Mucosa of stomach (tissue), 1 donor: ENCODE measurements around the gene TTC38.
"Not testable (repeated sequence)": the region's sequence is repeated elsewhere in the genome, so short reads cannot be mapped to it uniquely, and the experiment has no call there.

Experiments
- H3K27me3 ChIP-seq: one replicate; pipeline ENCODE4 v1.7.0; 2013; ENCODE audit warnings: mild to moderate bottlenecking, low read length; ENCODE audit not compliant: control insufficient read depth, insufficient read depth
- H3K36me3 ChIP-seq: one replicate; pipeline ENCODE4 v1.7.0; 2013; ENCODE audit warnings: low read length; ENCODE audit not compliant: control insufficient read depth, insufficient read depth
- H3K4me1 ChIP-seq: one replicate; pipeline ENCODE4 v1.7.0; 2013; ENCODE audit warnings: mild to moderate bottlenecking, low read length; ENCODE audit not compliant: control insufficient read depth, insufficient read depth
- H3K4me3 ChIP-seq: one replicate; pipeline ENCODE4 v1.7.0; 2013; ENCODE audit warnings: low read length
- H3K9ac ChIP-seq: one replicate; pipeline ENCODE4 v1.7.0; 2013; ENCODE audit warnings: mild to moderate bottlenecking, low read length, moderate library complexity
- H3K9me3 ChIP-seq: one replicate; pipeline ENCODE4 v1.7.0; 2013; ENCODE audit warnings: mild to moderate bottlenecking, low read length, moderate library complexity; ENCODE audit not compliant: control insufficient read depth
- donor health status: Pancreatic carcinoma.

TTC38 gene

GRCh38 chr22:46294784-46295183, 27.0 kb downstream of the TTC38 start:
- Histone ChIP-seq H3K9me3 (no peaks in the 10 kb centered on the region), H3K36me3 (no peaks in the 10 kb centered on the region), H3K9ac (no peak overlapping the region), H3K27me3 (no peaks in the 10 kb centered on the region), H3K4me3 (no peak overlapping the region), H3K4me1 (peaks cover 18% of the 10 kb centered on the region)

DNA sequence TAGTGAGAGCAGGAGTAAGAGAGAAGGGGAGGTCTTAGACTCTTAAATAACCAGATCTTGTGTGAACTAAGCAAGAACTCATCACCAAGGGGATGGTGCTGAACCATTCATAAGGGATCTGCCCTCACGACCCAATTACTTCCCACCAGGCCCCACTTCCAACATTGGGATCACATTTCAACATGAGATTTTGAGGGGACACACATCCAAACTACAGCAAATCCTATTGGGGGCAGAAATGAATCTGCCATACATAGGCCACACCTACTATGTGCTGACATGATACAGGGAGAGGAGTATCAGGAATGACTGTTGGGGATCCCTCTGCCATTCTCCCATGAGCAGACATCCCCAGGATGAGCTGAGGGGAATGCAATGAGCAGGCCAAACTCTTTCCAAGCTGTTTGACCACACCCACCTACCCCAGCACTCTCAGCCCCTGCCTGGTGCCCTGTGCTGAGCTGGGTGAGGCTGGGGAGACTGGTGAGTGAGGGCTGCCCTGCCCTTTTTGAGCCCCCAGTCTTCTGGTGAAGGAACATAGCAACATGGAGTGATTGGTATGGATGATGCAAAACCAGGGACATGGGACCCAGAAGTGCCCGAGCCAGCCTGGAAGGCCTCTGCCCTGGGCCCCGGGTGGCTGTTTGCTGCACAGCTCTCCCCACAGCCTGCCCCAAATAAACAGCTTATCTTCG, 27.6 kb downstream of the TTC38 start:
- Histone ChIP-seq H3K27me3 (no peaks in the 10 kb centered on the region), H3K9me3 (no peaks in the 10 kb centered on the region), H3K9ac (peak overlapping the region; percentile 76), H3K4me3 (no peak overlapping the region), H3K36me3 (no peaks in the 10 kb centered on the region), H3K4me1 (peaks cover 18% of the 10 kb centered on the region)

DNA sequence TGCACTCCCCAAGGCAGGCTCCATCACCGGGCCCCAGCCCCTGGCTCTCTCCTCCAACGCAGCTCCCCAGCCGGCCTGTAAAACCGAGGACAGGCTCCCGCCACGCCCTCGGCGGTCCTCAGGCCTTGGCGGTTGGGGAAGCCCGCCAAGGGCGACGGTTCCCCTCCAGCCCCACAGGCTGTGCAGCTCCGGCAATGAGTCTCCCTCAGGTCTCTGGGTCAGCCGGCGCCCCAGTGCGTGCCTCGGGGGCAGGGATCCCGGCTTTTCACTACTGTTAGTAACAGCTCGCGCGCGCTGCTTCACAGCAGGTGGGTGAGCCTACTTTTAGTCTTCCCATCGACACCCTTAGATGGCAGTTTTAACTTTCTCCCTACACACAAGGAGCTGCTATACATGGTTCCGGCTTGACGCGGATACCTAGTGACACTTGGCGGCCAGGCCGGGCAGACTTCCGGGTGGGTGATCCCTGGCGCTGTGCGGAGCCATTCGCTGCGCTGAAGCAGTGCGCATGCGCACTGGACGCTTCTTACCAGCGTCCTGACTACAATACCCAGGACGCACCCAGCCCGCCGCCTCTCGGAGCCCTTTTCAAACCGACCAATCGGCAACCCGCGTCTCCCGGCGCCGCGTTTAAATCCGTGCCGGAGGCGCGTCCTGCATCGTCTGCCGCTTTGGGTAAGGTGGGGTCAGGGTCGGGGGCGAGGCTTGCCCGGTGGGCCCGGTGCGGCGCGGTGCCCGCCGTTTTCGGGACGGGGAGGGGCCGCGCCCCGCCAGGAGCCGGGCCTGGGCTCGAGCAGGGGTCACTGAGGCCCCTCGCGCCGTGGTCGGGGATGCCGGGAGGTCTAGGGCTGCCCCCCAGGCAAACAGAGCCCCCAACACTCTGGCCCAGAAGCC, 28.7 kb downstream of the TTC38 start, which contains the start of gene GTSE1:
GTSE1 (plus strand) TSS at position 614 of the 894 bp plus-strand sequence. CDS start 531 bp downstream, outside the sequence.
- H3K4me3 ChIP-seq: peak within 1 kb of the TSS; percentile 54
- H3K9me3 ChIP-seq: no peaks in the 10 kb centered on the region
- peak within 1 kb of the TSS; percentile 76 for H3K9ac ChIP-seq
- no peaks in the 10 kb centered on the region for H3K27me3 ChIP-seq
- H3K36me3 ChIP-seq: no peaks in the 10 kb centered on the region
- H3K4me1 ChIP-seq: peaks cover 18% of the 10 kb centered on the region

DNA sequence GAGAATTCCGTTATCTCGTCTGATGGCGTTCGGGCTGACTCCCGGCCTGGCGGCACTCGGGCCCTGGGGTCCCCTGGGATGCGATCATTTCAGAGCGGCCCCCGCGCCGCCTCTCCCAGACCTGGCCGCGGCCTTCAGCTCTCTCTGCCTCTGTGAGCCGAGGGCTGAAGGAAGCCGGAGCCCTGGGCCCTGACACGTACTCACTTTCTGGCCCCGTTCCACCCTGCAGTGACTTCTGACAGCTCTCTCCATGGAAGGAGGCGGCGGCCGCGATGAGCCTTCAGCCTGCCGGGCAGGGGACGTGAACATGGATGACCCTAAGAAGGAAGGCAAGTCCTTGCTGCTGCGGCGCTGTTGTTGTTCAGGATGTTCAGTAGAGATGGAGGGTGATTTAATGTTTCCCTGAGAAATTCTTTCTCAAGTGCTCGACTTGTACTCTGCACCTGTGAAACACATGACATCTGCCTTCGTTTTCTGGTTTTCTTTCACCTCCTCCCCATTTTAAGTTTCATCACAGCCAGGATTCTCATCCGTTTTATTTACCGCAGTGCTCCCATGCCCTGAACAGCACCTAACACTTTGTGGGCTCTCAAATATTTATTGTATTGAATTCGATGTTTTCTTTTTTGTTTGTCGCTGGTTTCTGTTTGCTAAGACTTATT, 29.5 kb downstream of the TTC38 start:
- H3K4me3 ChIP-seq: peak overlapping the region; percentile 54
- no peaks in the 10 kb centered on the region for H3K27me3 ChIP-seq
- no peaks in the 10 kb centered on the region for H3K36me3 ChIP-seq
- H3K9me3 ChIP-seq: no peaks in the 10 kb centered on the region
- H3K9ac ChIP-seq: peak overlapping the region; percentile 34
- H3K4me1 ChIP-seq: peaks cover 18% of the 10 kb centered on the region

- H3K27me3 ChIP-seq: no peaks in the 10 kb centered on the region
- H3K9ac ChIP-seq: no peak overlapping the region
- no peaks in the 10 kb centered on the region for H3K9me3 ChIP-seq
- H3K36me3 ChIP-seq: no peaks in the 10 kb centered on the region
- H3K4me1 ChIP-seq: peaks cover 18% of the 10 kb centered on the region
- no peak overlapping the region for H3K4me3 ChIP-seq
Measured at GRCh38 chr22:46299101-46299500, 31.3 kb downstream of the TTC38 start.

- H3K4me1 ChIP-seq: peaks cover 17% of the 10 kb centered on the region
- no peaks in the 10 kb centered on the region for H3K36me3 ChIP-seq
- H3K27me3 ChIP-seq: no peaks in the 10 kb centered on the region
- H3K9me3 ChIP-seq: no peaks in the 10 kb centered on the region
- no peak overlapping the region for H3K4me3 ChIP-seq
- no peak overlapping the region for H3K9ac ChIP-seq
Measured at GRCh38 chr22:46300491-46300890, 32.7 kb downstream of the TTC38 start.

DNA sequence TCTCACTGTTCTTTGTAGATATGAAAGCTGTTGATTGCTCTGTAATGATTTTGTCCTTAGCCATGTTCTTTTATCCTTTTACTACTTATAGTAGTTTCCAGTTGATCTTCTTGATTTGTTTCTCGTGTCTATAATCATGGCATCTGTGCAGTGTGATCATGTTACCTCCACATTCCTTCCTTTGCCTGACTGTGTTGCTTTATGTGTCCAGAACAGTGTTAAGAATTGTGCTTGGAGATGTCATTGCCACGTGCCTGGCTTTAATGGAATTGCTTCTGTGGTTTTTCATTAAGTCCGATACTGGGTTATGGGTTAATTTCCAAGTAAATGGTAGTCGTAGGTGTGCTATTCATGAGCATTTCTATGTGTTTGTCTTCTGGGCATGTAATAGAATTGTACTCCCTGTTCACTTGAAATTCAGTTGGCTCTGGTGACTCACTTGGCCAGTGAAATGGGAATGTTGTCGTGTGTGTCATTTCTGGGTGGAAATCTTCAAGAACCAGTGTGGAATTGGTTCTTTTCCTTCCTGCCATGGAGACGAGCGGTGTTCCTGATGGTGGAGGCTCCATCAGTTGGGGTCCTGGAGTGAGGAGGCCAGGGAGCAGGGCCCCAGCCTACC, 35.6 kb downstream of the TTC38 start:
- Histone ChIP-seq H3K9me3 (no peaks in the 10 kb centered on the region), H3K36me3 (no peaks in the 10 kb centered on the region), H3K4me3 (no peak overlapping the region), H3K4me1 (no peaks in the 10 kb centered on the region), H3K27me3 (no peaks in the 10 kb centered on the region), H3K9ac (no peak overlapping the region)

DNA sequence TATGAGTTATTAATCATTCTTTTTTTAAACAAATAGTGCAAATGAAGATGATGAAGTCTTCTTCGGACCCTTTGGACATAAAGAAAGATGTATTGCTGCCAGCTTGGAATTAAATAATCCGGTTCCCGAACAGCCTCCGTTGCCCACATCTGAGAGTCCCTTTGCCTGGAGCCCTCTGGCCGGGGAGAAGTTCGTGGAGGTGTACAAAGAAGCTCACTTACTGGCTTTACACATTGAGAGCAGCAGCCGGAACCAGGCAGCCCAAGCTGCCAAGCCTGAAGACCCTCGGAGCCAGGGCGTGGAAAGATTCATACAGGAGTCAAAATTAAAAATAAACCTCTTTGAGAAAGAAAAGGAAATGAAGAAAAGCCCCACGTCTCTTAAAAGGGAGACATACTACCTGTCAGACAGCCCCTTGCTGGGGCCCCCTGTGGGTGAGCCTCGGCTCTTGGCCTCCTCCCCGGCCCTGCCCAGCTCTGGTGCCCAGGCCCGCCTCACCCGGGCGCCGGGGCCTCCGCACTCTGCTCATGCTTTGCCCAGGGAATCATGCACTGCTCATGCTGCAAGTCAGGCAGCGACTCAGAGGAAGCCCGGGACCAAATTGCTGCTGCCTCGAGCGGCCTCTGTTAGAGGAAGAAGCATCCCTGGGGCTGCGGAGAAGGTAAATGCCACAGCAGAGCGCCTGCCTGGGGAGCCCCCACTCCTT, 40.6 kb downstream of the TTC38 start:
- H3K27me3 ChIP-seq: no peaks in the 10 kb centered on the region
- no peak overlapping the region for H3K9ac ChIP-seq
- no peak overlapping the region for H3K4me3 ChIP-seq
- H3K9me3 ChIP-seq: no peaks in the 10 kb centered on the region
- no peaks in the 10 kb centered on the region for H3K36me3 ChIP-seq
- no peaks in the 10 kb centered on the region for H3K4me1 ChIP-seq

- no peaks in the 10 kb centered on the region for H3K27me3 ChIP-seq
- no peak overlapping the region for H3K4me3 ChIP-seq
- no peaks in the 10 kb centered on the region for H3K36me3 ChIP-seq
- H3K4me1 ChIP-seq: no peaks in the 10 kb centered on the region
- no peak overlapping the region for H3K9ac ChIP-seq
- H3K9me3 ChIP-seq: no peaks in the 10 kb centered on the region
Measured at GRCh38 chr22:46309526-46310085, 41.8 kb downstream of the TTC38 start.

- no peaks in the 10 kb centered on the region for H3K4me1 ChIP-seq
- H3K4me3 ChIP-seq: no peak overlapping the region
- no peaks in the 10 kb centered on the region for H3K9me3 ChIP-seq
- no peaks in the 10 kb centered on the region for H3K27me3 ChIP-seq
- no peak overlapping the region for H3K9ac ChIP-seq
- no peaks in the 10 kb centered on the region for H3K36me3 ChIP-seq
Measured at GRCh38 chr22:46312056-46312455, 44.2 kb downstream of the TTC38 start.

DNA sequence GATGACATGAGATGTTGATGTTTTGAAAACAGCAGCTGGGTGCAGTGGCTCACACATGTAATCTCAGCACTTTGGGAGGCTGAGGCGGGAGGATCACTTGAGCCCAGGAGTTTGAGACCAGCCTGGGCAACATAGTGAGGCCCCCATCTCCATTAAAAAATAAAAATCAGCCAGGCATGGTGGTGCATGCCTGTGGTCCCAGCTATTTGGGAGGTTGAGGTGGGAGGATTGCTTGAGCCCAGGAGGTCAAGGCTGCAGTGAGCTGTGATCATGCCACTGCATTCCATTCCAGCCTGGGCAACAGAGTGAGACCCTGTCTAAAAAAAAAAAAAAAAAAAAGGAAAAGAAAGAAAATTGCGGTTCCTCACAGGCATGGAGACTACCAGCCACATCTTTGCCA, 45.0 kb downstream of the TTC38 start:
- H3K4me1 ChIP-seq, H3K36me3 ChIP-seq, H3K4me3 ChIP-seq: not testable (repeated sequence)

More for the DNA sequence above, 45.0 kb downstream of the TTC38 start:
- H3K27me3 ChIP-seq, H3K9me3 ChIP-seq, H3K9ac ChIP-seq: not testable (repeated sequence)
